ENCODE results near the gene TXNRD3. TPM values are rescaled to one million over a fixed set of nuclear protein-coding genes. Genes with fewer than 3 reads are reported as not detected.
"Not testable (repeated sequence)": the region's sequence is repeated elsewhere in the genome, so short reads cannot be mapped to it uniquely, and the experiment has no call there.

The TXNRD3 gene
- total RNA-seq, 2 donors from 2014 or later: 1.9 to 2.9 TPM

DNA sequence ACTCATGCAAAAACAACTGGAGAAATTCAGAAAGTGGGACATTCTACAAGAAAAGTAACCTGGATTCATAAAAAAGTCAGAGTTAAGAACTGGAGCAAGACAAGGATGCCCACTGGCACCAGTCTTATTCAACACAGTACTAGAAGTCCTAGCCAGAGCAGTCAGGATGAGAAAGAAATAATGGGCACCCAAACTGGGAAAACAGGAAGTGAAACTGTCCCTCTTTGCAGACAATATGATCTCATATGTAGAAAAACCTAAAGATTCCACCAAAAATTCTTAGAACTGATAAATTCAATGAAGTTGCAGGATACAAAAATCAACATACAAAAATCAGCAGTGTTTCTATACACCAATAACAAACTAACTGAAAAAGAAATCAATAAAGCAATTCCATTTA lies 37.4 kb downstream of the TXNRD3 start:
- Mint-ChIP-seq H3K36me3 (ENCODE audit: insufficient read depth in 2 of 2) (peaks cover 0 to 3% of the 10 kb centered on the region in 2 donors), H3K27me3 (ENCODE audit: low read depth) (no peaks in the 10 kb centered on the region), H3K4me1 (ENCODE audit: low read depth) (peaks cover 17% of the 10 kb centered on the region), H3K27ac (no peak overlapping the region), H3K4me3 (no peak overlapping the region), H3K9me3 (no peaks in the 10 kb centered on the region)
- DNase-seq (no peak), ATAC-seq (replicated peaks in 1 of 2) (no peak)

GRCh38 chr3:126616931-126617330 lies 38.0 kb downstream of the TXNRD3 start:
- ATAC-seq (replicated peaks in 1 of 2) (no peak), DNase-seq (no peak)
- no peaks in the 10 kb centered on the region for H3K27me3 Mint-ChIP-seq (ENCODE audit: low read depth)
- H3K27ac Mint-ChIP-seq: no peak overlapping the region
- H3K4me1 Mint-ChIP-seq (ENCODE audit: low read depth): peaks cover 21% of the 10 kb centered on the region
- H3K36me3 Mint-ChIP-seq (ENCODE audit: insufficient read depth in 2 of 2): peaks cover 0 to 3% of the 10 kb centered on the region in 2 donors
- H3K9me3 Mint-ChIP-seq: no peaks in the 10 kb centered on the region
- no peak overlapping the region for H3K4me3 Mint-ChIP-seq

- Mint-ChIP-seq H3K4me3 (no peak overlapping the region), H3K27ac (no peak overlapping the region)
These were observed 41.3 kb downstream of the TXNRD3 start for GRCh38 chr3:126613479-126614188.

GRCh38 chr3:126612479-126613205 lies 42.3 kb downstream of the TXNRD3 start:
- Mint-ChIP-seq H3K9me3 (no peaks in the 10 kb centered on the region), H3K4me3 (no peak overlapping the region), H3K36me3 (ENCODE audit: insufficient read depth in 2 of 2) (peaks cover 0 to 3% of the 10 kb centered on the region in 2 donors), H3K27ac (no peak overlapping the region), H3K27me3 (ENCODE audit: low read depth) (no peaks in the 10 kb centered on the region), H3K4me1 (ENCODE audit: low read depth) (peaks cover 26% of the 10 kb centered on the region)
- DNase-seq (no peak), ATAC-seq (replicated peaks in 1 of 2) (no peak)

More at GRCh38 chr3:126613479-126614188, 41.3 kb downstream of the TXNRD3 start:
- ATAC-seq (replicated peaks in 1 of 2) (peak; percentile 53 to 81), DNase-seq (no peak)
- Mint-ChIP-seq H3K4me1 (ENCODE audit: low read depth) (peaks cover 25% of the 10 kb centered on the region), H3K36me3 (ENCODE audit: insufficient read depth in 2 of 2) (peaks cover 0 to 3% of the 10 kb centered on the region in 2 donors), H3K27me3 (ENCODE audit: low read depth) (no peaks in the 10 kb centered on the region), H3K9me3 (no peaks in the 10 kb centered on the region)

GRCh38 chr3:126609909-126610308 lies 45.0 kb downstream of the TXNRD3 start:
- Mint-ChIP-seq H3K9me3 (no peaks in the 10 kb centered on the region), H3K4me1 (ENCODE audit: low read depth) (peaks cover 25% of the 10 kb centered on the region), H3K27ac (no peak overlapping the region), H3K27me3 (ENCODE audit: low read depth) (no peaks in the 10 kb centered on the region), H3K4me3 (no peak overlapping the region), H3K36me3 (ENCODE audit: insufficient read depth in 2 of 2) (no peaks in the 10 kb centered on the region)
- ATAC-seq (replicated peaks in 1 of 2): no peak
- DNase-seq: no peak

DNA sequence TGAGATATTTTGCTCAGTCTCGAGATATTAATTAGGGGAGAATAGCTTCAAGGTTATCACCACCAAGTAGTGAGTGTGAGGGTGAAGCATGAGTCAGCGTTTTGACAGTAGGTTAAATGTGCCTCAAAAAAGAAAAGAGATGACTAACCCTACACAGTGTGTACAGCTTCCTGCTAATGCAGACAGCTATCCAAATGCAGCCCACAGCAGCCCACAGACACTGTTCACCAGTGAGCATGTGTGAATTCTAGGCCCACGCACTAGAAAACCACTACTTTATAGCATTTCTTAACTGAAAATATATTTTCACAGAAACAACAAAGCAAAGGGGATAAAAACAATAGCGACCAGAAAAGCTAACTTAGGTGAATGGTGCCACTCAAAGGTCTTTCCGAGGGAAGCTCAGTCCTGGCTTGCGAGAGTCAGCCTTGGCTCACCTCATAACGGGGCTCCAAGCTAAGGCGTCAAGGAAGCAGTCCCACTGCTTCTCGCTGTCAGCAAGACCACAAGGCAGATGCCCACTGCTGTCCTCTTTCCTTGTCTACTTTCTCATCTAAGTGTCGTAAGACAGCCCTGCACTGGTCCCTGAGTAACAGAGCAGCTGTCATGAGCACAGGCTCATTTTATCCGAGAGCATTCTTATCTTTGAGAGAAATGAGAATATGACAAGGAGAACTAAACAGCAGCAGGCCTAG lies 47.6 kb downstream of the TXNRD3 start:
- Mint-ChIP-seq H3K4me3 (no peak overlapping the region), H3K36me3 (ENCODE audit: insufficient read depth in 2 of 2) (no peaks in the 10 kb centered on the region), H3K4me1 (ENCODE audit: low read depth) (peaks cover 14% of the 10 kb centered on the region), H3K9me3 (no peaks in the 10 kb centered on the region), H3K27ac (peak overlapping the region; percentile 31), H3K27me3 (ENCODE audit: low read depth) (peaks cover 2% of the 10 kb centered on the region)
- ATAC-seq (replicated peaks in 1 of 2): peak; percentile 98
- peak; percentile 25 to 34 for DNase-seq

- no peak overlapping the region for H3K27ac Mint-ChIP-seq
- DNase-seq (no peak), ATAC-seq (replicated peaks in 1 of 2) (no peak)
- H3K4me1 Mint-ChIP-seq (ENCODE audit: low read depth): peaks cover 7% of the 10 kb centered on the region
- H3K9me3 Mint-ChIP-seq: no peaks in the 10 kb centered on the region
- peaks cover 8% of the 10 kb centered on the region for H3K27me3 Mint-ChIP-seq (ENCODE audit: low read depth)
- no peaks in the 10 kb centered on the region for H3K36me3 Mint-ChIP-seq (ENCODE audit: insufficient read depth in 2 of 2)
- H3K4me3 Mint-ChIP-seq: no peak overlapping the region
These were observed 48.9 kb downstream of the TXNRD3 start for GRCh38 chr3:126606001-126606400.

DNA sequence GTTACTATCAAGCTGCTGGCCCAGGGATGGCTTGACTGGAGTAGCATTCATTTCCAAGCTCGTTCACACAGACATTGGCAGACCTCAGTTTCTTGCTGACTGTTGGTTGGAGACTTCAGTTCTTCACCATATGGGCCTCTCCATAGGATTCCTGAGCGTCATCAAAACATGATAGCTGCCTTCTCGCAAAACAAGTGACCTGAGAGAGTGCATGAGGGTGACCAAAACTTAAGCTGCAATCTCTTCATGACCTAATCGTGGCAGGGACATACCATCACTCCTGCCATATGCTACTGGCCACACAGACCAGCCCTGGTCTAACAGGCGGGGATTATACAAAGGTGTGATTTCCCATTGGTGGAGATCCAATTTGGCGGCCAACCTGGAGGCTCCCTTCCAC lies 50.2 kb downstream of the TXNRD3 start:
- Mint-ChIP-seq H3K27me3 (ENCODE audit: low read depth) (peaks cover 8% of the 10 kb centered on the region), H3K27ac (no peak overlapping the region), H3K4me3 (no peak overlapping the region), H3K36me3 (ENCODE audit: insufficient read depth in 2 of 2) (no peaks in the 10 kb centered on the region), H3K4me1 (ENCODE audit: low read depth) (peaks cover 7% of the 10 kb centered on the region), H3K9me3 (no peaks in the 10 kb centered on the region)
- no peak for ATAC-seq (replicated peaks in 1 of 2)
- DNase-seq: no peak

DNA sequence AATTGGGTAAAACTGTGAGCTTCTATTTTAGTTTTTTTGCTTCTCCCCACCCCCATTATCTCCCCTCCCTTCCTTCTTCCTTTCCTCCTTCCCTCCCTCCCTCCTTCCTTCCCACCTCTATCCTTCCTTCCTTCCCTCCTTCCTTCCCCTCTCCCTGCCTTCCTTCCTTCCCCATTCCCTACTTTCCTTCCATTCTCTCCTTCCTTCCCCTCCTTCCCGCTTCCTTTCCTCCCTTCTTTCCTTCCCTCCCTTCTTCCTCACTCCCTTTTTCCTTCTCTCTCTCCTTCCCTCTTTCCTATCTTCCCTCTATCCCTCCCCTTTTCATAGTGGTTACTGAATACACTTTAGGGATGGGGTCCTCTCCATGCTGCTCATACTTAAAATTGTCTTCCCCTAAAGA lies 55.8 kb downstream of the TXNRD3 start:
- DNase-seq: no peak
- ATAC-seq (replicated peaks in 1 of 2): no peak
- no peak overlapping the region for H3K4me3 Mint-ChIP-seq
- H3K27ac Mint-ChIP-seq: no peak overlapping the region
- no peaks in the 10 kb centered on the region for H3K9me3 Mint-ChIP-seq
- peaks cover 8% of the 10 kb centered on the region for H3K27me3 Mint-ChIP-seq (ENCODE audit: low read depth)
- peaks cover 0 to 1% of the 10 kb centered on the region in 2 donors for H3K36me3 Mint-ChIP-seq (ENCODE audit: insufficient read depth in 2 of 2)
- H3K4me1 Mint-ChIP-seq (ENCODE audit: low read depth): no peaks in the 10 kb centered on the region

- not testable (repeated sequence) for H3K27me3 Mint-ChIP-seq (ENCODE audit: low read depth); H3K36me3 Mint-ChIP-seq (ENCODE audit: insufficient read depth in 2 of 2); H3K27ac Mint-ChIP-seq; ATAC-seq (replicated peaks in 1 of 2); H3K4me3 Mint-ChIP-seq; DNase-seq; H3K4me1 Mint-ChIP-seq (ENCODE audit: low read depth); H3K9me3 Mint-ChIP-seq
These were observed 59.4 kb downstream of the TXNRD3 start for GRCh38 chr3:126595479-126595878.

DNA sequence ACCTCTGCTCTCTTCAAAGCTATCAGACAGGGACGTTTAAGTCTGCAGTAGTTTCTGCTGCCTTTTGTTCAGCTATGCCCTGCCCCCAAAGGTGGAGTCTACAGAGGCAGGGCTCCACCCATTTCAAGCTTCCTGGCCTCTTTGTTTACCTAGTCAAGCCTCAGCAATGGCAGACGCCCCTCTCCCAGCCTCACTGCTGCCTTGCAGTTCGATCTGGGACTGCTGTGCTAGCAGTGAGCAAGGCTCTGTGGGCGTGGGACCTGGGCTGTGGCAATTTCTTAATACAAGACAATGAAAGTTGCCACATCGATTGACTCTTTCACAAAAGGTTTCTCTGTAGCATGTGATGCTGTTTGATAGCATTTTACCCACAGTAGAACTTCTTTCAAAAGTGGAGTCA lies 63.4 kb downstream of the TXNRD3 start:
- not testable (repeated sequence) for ATAC-seq (replicated peaks in 1 of 2); H3K4me1 Mint-ChIP-seq (ENCODE audit: low read depth); H3K27ac Mint-ChIP-seq; DNase-seq; H3K27me3 Mint-ChIP-seq (ENCODE audit: low read depth); H3K4me3 Mint-ChIP-seq
- Mint-ChIP-seq H3K36me3 (ENCODE audit: insufficient read depth in 2 of 2) (peaks cover 4 to 12% of the 10 kb centered on the region in 2 donors), H3K9me3 (peaks cover 9 to 11% of the 10 kb centered on the region in 2 donors)

- Mint-ChIP-seq H3K9me3 (peaks cover 0 to 2% of the 10 kb centered on the region in 2 donors), H3K27ac (no peak overlapping the region), H3K27me3 (ENCODE audit: low read depth) (peaks cover 9% of the 10 kb centered on the region), H3K36me3 (ENCODE audit: insufficient read depth in 2 of 2) (peaks cover 2% of the 10 kb centered on the region in 2 donors), H3K4me3 (no peak overlapping the region), H3K4me1 (ENCODE audit: low read depth) (no peaks in the 10 kb centered on the region)
- ATAC-seq (replicated peaks in 1 of 2) (no peak), DNase-seq (no peak)
These were observed 72.6 kb downstream of the TXNRD3 start for GRCh38 chr3:126582311-126582710.

- Mint-ChIP-seq H3K4me3 (no peak overlapping the region), H3K27ac (no peak overlapping the region), H3K4me1 (ENCODE audit: low read depth) (no peaks in the 10 kb centered on the region), H3K9me3 (no peaks in the 10 kb centered on the region), H3K36me3 (ENCODE audit: insufficient read depth in 2 of 2) (no peaks in the 10 kb centered on the region), H3K27me3 (ENCODE audit: low read depth) (peaks cover 9% of the 10 kb centered on the region)
- no peak for DNase-seq
- ATAC-seq (replicated peaks in 1 of 2): no peak
These were observed 73.4 kb downstream of the TXNRD3 start for GRCh38 chr3:126581569-126581968.

All from activated T-cell treated with anti-CD3 and anti-CD28 coated beads, Interleukin-2, amount 50 U/mL, for 72 hours (primary cell).